Measurements from ENCODE around the gene SNTA1. TPM values are rescaled to one million over a fixed set of nuclear protein-coding genes. Genes with fewer than 3 reads are reported as not detected.

SNTA1 gene
- total RNA-seq, 1 experiment from 2014 or later = 15.4 TPM

- Mint-ChIP-seq H3K27me3 (ENCODE audit: insufficient read depth, unreplicated experiment) (no peaks in the 10 kb centered on the region), H3K27ac (ENCODE audit: unreplicated experiment) (no peak overlapping the region), H3K9me3 (ENCODE audit: unreplicated experiment) (no peaks in the 10 kb centered on the region), H3K4me1 (ENCODE audit: low read depth, unreplicated experiment) (peaks cover 12% of the 10 kb centered on the region), H3K4me3 (ENCODE audit: unreplicated experiment) (no peak overlapping the region), H3K36me3 (ENCODE audit: insufficient read depth, unreplicated experiment) (no peaks in the 10 kb centered on the region)
- intact Hi-C loops (cut with micrococcal nuclease; ENCODE audit: unreplicated experiment) = no loop called here
- no TSS peak for BruUV-seq (replicated peaks)
- Histone ChIP-seq H3K27me3 (replicated peaks; ENCODE audit: control insufficient read depth, insufficient read depth, low read length) (no peaks in the 10 kb centered on the region), H3K9me3 (no peaks in the 10 kb centered on the region), H3K36me3 (ENCODE audit: control insufficient read depth, insufficient read depth, low read length) (no peaks in the 10 kb centered on the region), H3K4me1 (peaks cover 9% of the 10 kb centered on the region), H3K4me3 (ENCODE audit: low read depth, low read length) (no peak overlapping the region)
- TF ChIP-seq CTCF (IDR thresholded peaks at IDR 0.05; ENCODE audit: insufficient read depth in 1 of 2, low read depth in 1 of 2, low read length in 1 of 2, severe bottlenecking in 1 of 2, unreplicated experiment in 1 of 2) = no peak
- CTCF ChIA-PET = interaction anchor here (0.6 to 1.1 kb wide), 2 partner anchors 18 to 210 kb away, joined by 3 to 4 read pairs; no protein-coding TSS in a partner anchor
- DNase-seq = no peak
- POLR2A ChIA-PET = interaction anchor here (1.6 to 2.0 kb wide), 2 partner anchors 15 to 192 kb away, joined by 5 to 17 read pairs; partner anchors contain the start of genes ACTL10 and CBFA2T2
Observed at GRCh38 chr20:33474963-33475362, 31.4 kb upstream of the SNTA1 start.

- ChIA-PET POLR2A (interaction anchor here (1.6 to 2.0 kb wide), 2 partner anchors 16 to 193 kb away, joined by 5 to 17 read pairs; partner anchors contain the start of genes ACTL10 and CBFA2T2), CTCF (interaction anchor here (0.6 to 2.3 kb wide), 3 partner anchors 15 to 211 kb away, joined by 3 to 5 read pairs (median 4); partner anchors contain the start of gene CBFA2T2)
- H3K9me3 ChIP-seq = no peaks in the 10 kb centered on the region
- no peak for TF ChIP-seq CTCF (IDR thresholded peaks at IDR 0.05; ENCODE audit: insufficient read depth in 1 of 2, low read depth in 1 of 2, low read length in 1 of 2, severe bottlenecking in 1 of 2, unreplicated experiment in 1 of 2)
- peaks cover 9% of the 10 kb centered on the region for H3K4me1 ChIP-seq
- Mint-ChIP-seq H3K36me3 (ENCODE audit: insufficient read depth, unreplicated experiment) (no peaks in the 10 kb centered on the region), H3K27ac (ENCODE audit: unreplicated experiment) (no peak overlapping the region), H3K4me1 (ENCODE audit: low read depth, unreplicated experiment) (peaks cover 12% of the 10 kb centered on the region), H3K9me3 (ENCODE audit: unreplicated experiment) (no peaks in the 10 kb centered on the region), H3K27me3 (ENCODE audit: insufficient read depth, unreplicated experiment) (no peaks in the 10 kb centered on the region), H3K4me3 (ENCODE audit: unreplicated experiment) (no peak overlapping the region)
- intact Hi-C loops (cut with micrococcal nuclease; ENCODE audit: unreplicated experiment) = no loop called here
- DNase-seq = no peak
- no TSS peak for BruUV-seq (replicated peaks)
- no peak overlapping the region for H3K4me3 ChIP-seq (ENCODE audit: low read depth, low read length)
- no peaks in the 10 kb centered on the region for H3K27me3 ChIP-seq (replicated peaks; ENCODE audit: control insufficient read depth, insufficient read depth, low read length)
- H3K36me3 ChIP-seq (ENCODE audit: control insufficient read depth, insufficient read depth, low read length) = no peaks in the 10 kb centered on the region
Observed at GRCh38 chr20:33474097-33474873, 30.7 kb upstream of the SNTA1 start.

GRCh38 chr20:33472868-33473435 is 29.4 kb upstream of the SNTA1 start:
- no peak overlapping the region for H3K4me3 ChIP-seq (ENCODE audit: low read depth, low read length)
- peaks cover 8% of the 10 kb centered on the region for H3K4me1 Mint-ChIP-seq (ENCODE audit: low read depth, unreplicated experiment)
- BruUV-seq (replicated peaks) = no TSS peak
- H3K27ac Mint-ChIP-seq (ENCODE audit: unreplicated experiment) = no peak overlapping the region
- intact Hi-C loops (cut with micrococcal nuclease; ENCODE audit: unreplicated experiment) = no loop called here
- no peaks in the 10 kb centered on the region for H3K27me3 ChIP-seq (replicated peaks; ENCODE audit: control insufficient read depth, insufficient read depth, low read length)
- H3K4me1 ChIP-seq = peaks cover 9% of the 10 kb centered on the region
- H3K9me3 Mint-ChIP-seq (ENCODE audit: unreplicated experiment) = no peaks in the 10 kb centered on the region
- no peak for DNase-seq
- H3K27me3 Mint-ChIP-seq (ENCODE audit: insufficient read depth, unreplicated experiment) = no peaks in the 10 kb centered on the region
- ChIA-PET POLR2A (interaction anchor here (0.9 kb wide), 1 partner anchor 17 kb away, joined by 3 read pairs; the partner anchor contains the start of gene CBFA2T2), CTCF (interaction anchor here (1.6 to 2.3 kb wide), 2 partner anchors 15 to 17 kb away, joined by 3 to 5 read pairs; partner anchors contain the start of gene CBFA2T2)
- H3K36me3 ChIP-seq (ENCODE audit: control insufficient read depth, insufficient read depth, low read length) = no peaks in the 10 kb centered on the region
- H3K36me3 Mint-ChIP-seq (ENCODE audit: insufficient read depth, unreplicated experiment) = no peaks in the 10 kb centered on the region
- no peak overlapping the region for H3K4me3 Mint-ChIP-seq (ENCODE audit: unreplicated experiment)
- no peak for TF ChIP-seq CTCF (IDR thresholded peaks at IDR 0.05; ENCODE audit: insufficient read depth in 1 of 2, low read depth in 1 of 2, low read length in 1 of 2, severe bottlenecking in 1 of 2, unreplicated experiment in 1 of 2)
- no peaks in the 10 kb centered on the region for H3K9me3 ChIP-seq
